ENCODE measurements around the gene C1QTNF8.

The C1QTNF8 gene

GRCh38 chr16:1127101-1127500 is 31.1 kb upstream of the C1QTNF8 start:
- no peak for DNase-seq

- DNase-seq: no peak
These were observed 30.5 kb upstream of the C1QTNF8 start for GRCh38 chr16:1126586-1126985.

- DNase-seq: no peak
These were observed 30.0 kb upstream of the C1QTNF8 start for GRCh38 chr16:1126044-1126443.

GRCh38 chr16:1125471-1125870 is 29.4 kb upstream of the C1QTNF8 start:
- no peak for DNase-seq

- DNase-seq: no peak
These were observed 28.8 kb upstream of the C1QTNF8 start for GRCh38 chr16:1124795-1125194.

- no peak for DNase-seq
These were observed 28.2 kb upstream of the C1QTNF8 start for GRCh38 chr16:1124291-1124690.

- no peak for DNase-seq
These were observed 27.6 kb upstream of the C1QTNF8 start for GRCh38 chr16:1123525-1124230.

GRCh38 chr16:1122398-1122765 is 26.3 kb upstream of the C1QTNF8 start:
- DNase-seq: no peak

GRCh38 chr16:1121601-1122397 is 25.8 kb upstream of the C1QTNF8 start:
- DNase-seq: no peak

- DNase-seq: no peak
These were observed 25.0 kb upstream of the C1QTNF8 start for GRCh38 chr16:1121009-1121408.

GRCh38 chr16:1120577-1120941 is 24.5 kb upstream of the C1QTNF8 start:
- DNase-seq: no peak

GRCh38 chr16:1119766-1120576 is 23.9 kb upstream of the C1QTNF8 start:
- no peak for DNase-seq

GRCh38 chr16:1119129-1119528 is 23.1 kb upstream of the C1QTNF8 start:
- no peak for DNase-seq

GRCh38 chr16:1117926-1118325 is 21.9 kb upstream of the C1QTNF8 start:
- DNase-seq: no peak

GRCh38 chr16:1117176-1117900 is 21.3 kb upstream of the C1QTNF8 start:
- DNase-seq: no peak

- DNase-seq: no peak
These were observed 20.6 kb upstream of the C1QTNF8 start for GRCh38 chr16:1116693-1117077.

- DNase-seq: no peak
These were observed 18.0 kb upstream of the C1QTNF8 start for GRCh38 chr16:1113889-1114526.

- DNase-seq: no peak
These were observed 17.4 kb upstream of the C1QTNF8 start for GRCh38 chr16:1113489-1113888.

- no peak for DNase-seq
These were observed 16.6 kb upstream of the C1QTNF8 start for GRCh38 chr16:1112506-1113184.

- DNase-seq: no peak
These were observed 13.6 kb upstream of the C1QTNF8 start for GRCh38 chr16:1109648-1110047.

GRCh38 chr16:1108299-1109252 is 12.5 kb upstream of the C1QTNF8 start:
- no peak for DNase-seq
